Measurements from ENCODE around the gene PKMYT1.
A peak's percentile ranks its signal among the peaks of the same experiment; 100 is the strongest.

PKMYT1 gene

DNA sequence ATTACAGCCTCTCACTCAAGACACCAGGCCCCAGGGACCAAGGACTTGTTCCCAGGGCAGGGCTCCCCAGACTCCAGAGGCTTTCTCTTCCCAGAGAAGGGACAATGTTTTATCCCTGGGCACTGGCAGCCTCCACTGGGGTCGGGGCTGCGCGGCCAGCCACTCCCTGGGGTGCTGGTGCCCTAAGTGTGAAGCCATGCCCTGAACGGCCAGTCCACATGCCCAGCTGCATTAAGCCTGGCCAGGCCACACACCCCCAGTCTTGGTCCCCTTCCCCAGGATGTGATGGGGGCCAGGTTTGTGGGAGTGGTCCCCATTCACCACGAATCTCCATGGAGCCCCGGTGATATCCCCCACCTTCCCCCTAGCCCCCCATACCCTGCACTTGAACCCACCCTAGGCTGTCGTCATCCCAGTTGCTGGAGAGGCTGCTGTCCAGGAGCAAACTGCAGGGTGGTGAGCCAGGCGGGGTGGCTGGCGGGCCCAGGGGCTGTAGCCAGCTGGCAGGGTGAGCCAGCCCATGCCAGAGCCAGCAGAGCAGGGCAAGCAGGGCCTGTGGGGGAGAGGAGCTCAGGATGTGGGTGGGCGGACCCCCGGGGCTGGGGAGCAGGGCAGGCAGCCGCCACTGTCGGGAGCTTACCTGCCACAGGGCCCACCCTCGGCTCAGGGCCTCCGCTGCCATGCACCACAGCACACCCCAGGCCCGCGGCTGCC is 6.5 kb downstream of the PKMYT1 start:
- no peak for DNase-seq (ENCODE audit: low spot score)

GRCh38 chr16:2973093-2973492 is 7.2 kb downstream of the PKMYT1 start:
- DNase-seq (ENCODE audit: low spot score) = peak; percentile 40

GRCh38 chr16:2971985-2972784 is 8.1 kb downstream of the PKMYT1 start:
- peak; percentile 46 for DNase-seq (ENCODE audit: low spot score)

GRCh38 chr16:2971134-2971984 is 8.9 kb downstream of the PKMYT1 start:
- no peak for DNase-seq (ENCODE audit: low spot score)

- no peak for DNase-seq (ENCODE audit: low spot score)
Observed at GRCh38 chr16:2970563-2970962, 9.7 kb downstream of the PKMYT1 start.

GRCh38 chr16:2969545-2970521 is 10.4 kb downstream of the PKMYT1 start:
- DNase-seq (ENCODE audit: low spot score) = peak; percentile 74

DNA sequence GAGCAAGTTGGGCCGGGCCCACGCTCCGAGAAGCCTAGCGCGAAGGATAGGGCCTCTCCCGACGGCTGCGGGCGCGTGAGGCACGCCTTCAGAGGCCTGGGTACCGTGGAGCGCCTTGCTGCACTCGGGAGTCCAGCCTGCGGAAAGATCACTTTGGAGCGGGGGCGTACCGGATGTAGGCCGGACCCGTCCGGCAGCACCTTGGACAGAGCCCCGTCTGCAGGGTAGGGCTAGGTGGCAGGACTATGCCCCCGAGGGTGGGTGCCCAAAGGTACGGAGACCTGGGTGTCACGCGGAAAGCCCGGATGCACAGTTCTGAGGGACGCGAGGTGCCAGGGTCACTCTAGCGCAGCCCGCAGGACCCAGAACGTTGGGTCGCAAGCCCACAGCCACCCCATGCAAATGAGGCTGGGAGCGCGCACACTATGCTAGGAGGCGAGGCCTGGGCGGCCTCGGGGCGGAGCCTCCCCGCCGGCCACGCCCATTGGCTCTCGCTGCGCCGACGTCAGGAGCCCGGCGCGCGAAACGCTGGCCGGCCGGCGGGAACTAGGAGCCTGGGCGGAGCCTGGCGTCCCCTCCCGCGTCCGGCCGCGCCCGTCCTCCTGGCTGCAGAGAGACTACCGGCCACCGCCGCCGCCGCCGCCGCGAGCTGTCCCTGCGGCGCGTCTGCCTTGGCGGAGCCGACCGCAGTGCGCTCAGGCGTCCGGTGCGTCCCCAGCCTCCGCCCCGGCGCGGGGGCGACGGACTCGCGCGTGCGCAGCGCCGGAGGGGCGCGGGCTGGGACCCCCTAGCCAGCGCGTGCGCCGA is 11.3 kb downstream of the PKMYT1 start, which contains the start of gene PAQR4:
TSS of gene PAQR4 (plus strand) at position 611 of the 807 bp plus-strand sequence. CDS start 327 bp downstream, outside the sequence.
- DNase-seq (ENCODE audit: low spot score) = peak; percentile 93

DNA sequence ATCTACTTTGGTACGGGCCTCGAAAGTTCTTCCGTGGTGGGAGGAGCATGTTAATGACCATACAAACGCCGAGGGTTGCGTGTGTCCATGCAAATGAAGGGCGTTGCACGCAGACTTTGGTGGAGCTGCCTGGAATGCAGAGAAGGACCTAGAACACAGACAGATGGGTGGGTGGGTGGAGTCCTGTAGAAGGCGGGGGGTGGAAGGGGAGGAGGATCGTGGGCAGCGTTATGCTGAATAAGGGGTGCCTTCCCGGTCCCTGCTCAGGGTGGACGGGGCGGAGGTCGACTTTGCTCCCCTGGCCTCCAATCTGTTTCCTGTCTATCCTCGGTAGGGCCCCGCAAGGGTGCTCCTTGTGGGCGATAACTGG is 11.9 kb downstream of the PKMYT1 start:
- no peak for DNase-seq (ENCODE audit: low spot score)

- no peak for DNase-seq (ENCODE audit: low spot score)
Observed at GRCh38 chr16:2967721-2968161, 12.5 kb downstream of the PKMYT1 start.

DNA sequence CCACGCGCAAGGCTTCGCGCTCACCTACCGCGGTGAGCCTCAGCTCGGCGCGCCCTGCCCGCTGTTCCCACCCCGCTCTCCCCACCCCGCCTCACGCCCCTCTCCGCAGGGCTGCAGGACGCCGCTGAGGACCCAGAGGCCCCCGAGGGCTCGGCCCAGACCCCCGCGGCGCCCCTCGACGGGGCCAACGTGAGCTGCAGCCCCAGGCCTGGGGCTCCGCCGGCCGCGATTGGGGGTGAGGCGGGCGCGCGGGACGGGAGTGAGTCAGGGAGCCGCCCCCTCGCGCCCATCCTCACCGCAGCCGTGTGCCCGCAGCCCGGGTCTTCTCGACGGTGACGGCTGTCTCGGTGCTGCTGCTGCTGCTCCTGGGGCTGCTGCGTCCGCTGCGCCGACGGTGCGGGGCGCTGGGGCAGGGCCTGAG is 13.0 kb downstream of the PKMYT1 start:
- DNase-seq (ENCODE audit: low spot score) = no peak

DNA sequence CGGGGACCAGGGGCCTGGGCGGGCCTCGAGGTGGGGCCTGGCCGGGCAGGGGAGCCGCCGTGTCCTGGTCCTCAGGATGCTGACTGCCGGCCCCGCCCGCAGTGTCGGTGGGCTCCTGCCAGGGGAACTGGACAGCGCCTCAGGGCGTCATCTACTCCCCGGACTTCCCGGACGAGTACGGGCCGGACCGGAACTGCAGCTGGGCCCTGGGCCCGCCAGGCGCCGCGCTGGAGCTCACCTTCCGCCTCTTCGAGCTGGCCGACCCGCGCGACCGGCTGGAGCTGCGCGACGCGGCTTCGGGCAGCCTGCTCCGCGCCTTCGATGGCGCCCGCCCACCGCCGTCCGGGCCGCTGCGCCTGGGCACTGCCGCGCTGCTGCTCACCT is 13.4 kb downstream of the PKMYT1 start:
- DNase-seq (ENCODE audit: low spot score) = no peak

GRCh38 chr16:2966043-2966807 is 14.0 kb downstream of the PKMYT1 start:
- DNase-seq (ENCODE audit: low spot score) = no peak

DNA sequence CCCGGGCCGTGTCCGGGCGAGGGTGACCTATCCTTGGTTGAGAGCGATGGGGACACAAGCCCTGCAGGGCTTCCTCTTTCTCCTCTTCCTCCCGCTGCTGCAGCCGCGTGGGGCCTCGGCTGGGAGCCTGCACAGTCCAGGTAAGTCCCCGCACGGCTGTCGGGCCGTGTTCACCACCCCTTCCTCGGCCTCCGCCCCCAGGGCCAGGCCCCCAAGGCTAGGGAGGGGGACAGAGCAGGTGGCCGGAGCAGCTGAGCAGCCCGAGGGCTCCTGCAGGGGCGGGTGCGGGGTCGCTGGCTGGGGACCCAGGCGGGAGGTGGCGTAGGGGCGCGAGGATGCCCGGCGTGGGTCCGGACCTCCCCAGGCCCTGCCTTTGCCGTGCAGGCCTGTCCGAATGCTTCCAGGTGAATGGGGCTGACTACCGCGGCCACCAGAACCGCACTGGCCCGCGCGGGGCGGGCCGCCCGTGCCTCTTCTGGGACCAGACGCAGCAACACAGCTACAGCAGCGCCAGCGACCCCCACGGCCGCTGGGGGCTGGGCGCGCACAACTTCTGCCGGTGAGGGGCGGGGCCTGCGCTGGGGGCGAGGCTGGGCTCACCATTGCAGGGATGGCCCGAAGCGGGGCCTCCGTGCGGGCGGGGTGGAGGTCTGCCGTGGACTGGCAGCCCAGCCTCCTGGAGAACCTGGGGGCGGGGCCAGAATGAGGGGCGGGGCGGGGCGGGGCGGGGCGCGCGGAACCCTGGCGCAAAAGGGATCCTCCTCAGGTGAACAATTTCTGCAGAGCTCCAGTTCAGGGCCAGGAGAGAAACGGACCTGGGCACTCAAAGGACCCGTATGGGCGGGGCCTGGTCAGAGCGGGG is 15.5 kb downstream of the PKMYT1 start:
- DNase-seq (ENCODE audit: low spot score) = no peak

DNA sequence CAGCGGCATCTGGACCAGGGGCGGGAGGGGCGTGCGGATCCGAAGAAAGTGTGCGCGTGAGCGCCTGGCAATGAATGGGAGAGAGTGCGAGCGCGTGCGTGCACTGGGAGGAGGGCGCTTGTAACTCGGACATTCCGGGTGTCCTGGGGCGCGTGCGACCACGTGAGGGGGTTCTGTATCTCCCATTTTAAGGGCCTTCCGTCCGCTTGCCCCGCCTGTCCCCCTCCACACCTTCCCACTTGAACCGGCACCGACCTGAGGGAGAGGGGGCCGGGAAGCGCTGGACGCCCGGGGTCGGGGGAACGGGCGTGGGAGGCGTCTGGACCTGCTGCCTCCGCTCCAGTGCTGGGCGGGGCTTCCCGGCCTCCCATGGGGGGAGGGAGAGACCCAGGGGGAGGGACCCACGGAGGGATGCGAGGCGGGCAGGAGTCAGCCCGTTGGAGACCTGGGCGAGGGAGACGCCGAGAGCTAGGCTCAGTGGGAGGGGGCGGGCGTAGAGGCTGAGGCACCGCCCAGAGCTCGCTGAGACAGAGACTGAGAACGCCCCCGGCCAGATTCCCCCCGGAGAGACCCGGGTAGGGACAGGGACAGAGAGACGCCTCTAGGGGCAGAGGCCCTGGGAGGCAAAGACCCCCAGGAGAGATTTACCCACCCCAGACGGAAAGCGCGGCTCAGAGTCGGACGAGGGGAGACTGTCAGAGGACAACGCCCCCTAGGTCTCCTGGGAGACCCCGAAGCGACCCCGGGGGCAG is 16.3 kb downstream of the PKMYT1 start, which contains the start of gene KREMEN2:
TSS of gene KREMEN2 (plus strand) at position 553 of the 752 bp plus-strand sequence. CDS start 246 bp downstream, outside the sequence.
- DNase-seq (ENCODE audit: low spot score) = no peak

GRCh38 chr16:2963074-2963722 is 17.0 kb downstream of the PKMYT1 start:
- DNase-seq (ENCODE audit: low spot score) = no peak

- DNase-seq (ENCODE audit: low spot score) = no peak
Observed at GRCh38 chr16:2962334-2963073, 17.7 kb downstream of the PKMYT1 start.
